B cell (primary cell): Measurements from ENCODE around the gene PISD. TPM values are rescaled to one million over a fixed set of nuclear protein-coding genes. Genes with fewer than 3 reads are reported as not detected.

ENCODE experiments used
- ATAC-seq: fragments of 200-7000 bp; cut with Tn5 transposase; one replicate; pipeline ENCODE4 v1.10.0; 2021; ENCODE audit warnings: low read depth, mild to moderate bottlenecking, moderate number of reproducible peaks, moderate library complexity
- CTCF ChIA-PET: fragments of 350-600 bp; sonication (Branson Sonifier 250); formaldehyde crosslinking; loops from one replicate; lab custom pipeline; 2021; ENCODE audit warnings: antibody characterized with exemption, inconsistent platforms; lab: Charles Lee
- POLR2A ChIA-PET: fragments of 350-600 bp; sonication (Branson Sonifier 250); formaldehyde crosslinking; loops from one replicate; lab custom pipeline; 2021; ENCODE audit warnings: antibody characterized with exemption; lab: Charles Lee
- DNase-seq: peaks from one replicate; pipeline ENCODE4 v3.0.0; 2013
- H2AFZ ChIP-seq: 2 replicates; pipeline ENCODE4 v1.6.1; 2012; ENCODE audit warnings: mild to moderate bottlenecking, low read depth, low read length; ENCODE audit not compliant: insufficient read depth, poor library complexity, severe bottlenecking
- H3K27ac ChIP-seq, 2 donors: 1 replicate in 1 of 2; 2 replicates in 1 of 2; pipeline ENCODE4 v1.5.1; 2012 to 2013; ENCODE audit warnings: low read length in 2 of 2, mild to moderate bottlenecking in 2 of 2, moderate library complexity in 1 of 2
- H3K27me3 ChIP-seq, 4 experiments: fragments of 200-600 bp in 1 of 4; sonication (generic) in 1 of 4; replicated peaks in 1 of 4; 1 replicate in 2 of 4; 2 replicates in 2 of 4; pipeline versions ENCODE4 v1.6.1 to v1.7.0; 2013 to 2016; ENCODE audit warnings: low read length in 3 of 4, mild to moderate bottlenecking in 2 of 4, mixed read lengths in 1 of 4, moderate library complexity in 1 of 4; ENCODE audit not compliant: insufficient read depth in 4 of 4, control insufficient read depth in 3 of 4; ENCODE audit errors: control extremely low read depth in 1 of 4
- H3K36me3 ChIP-seq, 2 experiments: replicated peaks in 1 of 2; 1 replicate in 1 of 2; 2 replicates in 1 of 2; pipeline versions ENCODE4 v1.6.1 to v1.7.1; 2013; ENCODE audit warnings: low read length in 1 of 2; ENCODE audit not compliant: insufficient read depth in 2 of 2, control insufficient read depth in 1 of 2; ENCODE audit errors: control extremely low read depth in 1 of 2, extremely low read depth in 1 of 2
- H3K4me1 ChIP-seq, 2 donors: fragments of 200-600 bp in 1 of 2; sonication (generic) in 1 of 2; 1 replicate in 1 of 2; 2 replicates in 1 of 2; pipeline versions ENCODE4 v1.5.1 to v1.6.1; 2013 to 2017; ENCODE audit warnings: low read length in 2 of 2; ENCODE audit not compliant: control insufficient read depth in 2 of 2, insufficient read depth in 2 of 2
- H3K4me2 ChIP-seq: replicated peaks from 2 replicates; pipeline ENCODE3; 2012; ENCODE audit warnings: mild to moderate bottlenecking, low read depth, low read length; ENCODE audit not compliant: poor library complexity, severe bottlenecking
- H3K4me3 ChIP-seq, 5 experiments: fragments of 200-600 bp in 1 of 5; sonication (generic) in 1 of 5; 1 replicate in 3 of 5; 2 replicates in 2 of 5; pipeline versions ENCODE4 v1.5.1 to v1.7.0; 2011 to 2016; ENCODE audit warnings: low read length in 4 of 5, mild to moderate bottlenecking in 4 of 5, low read depth in 2 of 5, control low read depth in 1 of 5, moderate library complexity in 1 of 5; ENCODE audit not compliant: insufficient read depth in 1 of 5; ENCODE audit errors: control extremely low read depth in 1 of 5, extremely low read depth in 1 of 5
- H3K79me2 ChIP-seq: fragments of 200-600 bp; sonication (generic); one replicate; pipeline ENCODE4 v1.6.0; 2016; ENCODE audit warnings: low read length; ENCODE audit not compliant: control insufficient read depth, insufficient read depth
- H3K9ac ChIP-seq: fragments of 200-600 bp; sonication (generic); 2 replicates; pipeline ENCODE4 v1.6.1; 2017; ENCODE audit warnings: mild to moderate bottlenecking, low read length, moderate library complexity
- H3K9me3 ChIP-seq, 3 donors: one replicate each; pipeline versions ENCODE4 v1.6.1 to v1.7.1; 2013; ENCODE audit warnings: low read length in 2 of 3; ENCODE audit not compliant: control insufficient read depth in 2 of 3, insufficient read depth in 1 of 3; ENCODE audit errors: control extremely low read depth in 1 of 3
- H4K20me1 ChIP-seq: 2 replicates; pipeline ENCODE4 v1.6.0; 2012; ENCODE audit warnings: mild to moderate bottlenecking, low read length; ENCODE audit not compliant: insufficient read depth, control insufficient read depth, poor library complexity, severe bottlenecking
- H3K27ac Mint-ChIP-seq: one replicate; pipeline ENCODE4 v1.8.0; 2021; ENCODE audit warnings: mixed read lengths
- H3K27me3 Mint-ChIP-seq: one replicate; pipeline ENCODE4 v1.8.0; 2021; ENCODE audit warnings: mixed read lengths
- H3K4me1 Mint-ChIP-seq: one replicate; pipeline ENCODE4 v1.8.0; 2021; ENCODE audit warnings: mixed read lengths
- H3K4me3 Mint-ChIP-seq: one replicate; pipeline ENCODE4 v1.8.0; 2021; ENCODE audit warnings: mixed read lengths
- H3K9me3 Mint-ChIP-seq: one replicate; pipeline ENCODE4 v1.8.0; 2022; ENCODE audit warnings: mixed read lengths; ENCODE audit not compliant: insufficient read depth
- CTCF ChIP-seq: fragments of 200-600 bp; IDR thresholded peaks from one replicate; pipeline ENCODE4 v1.8.0; 2022; ENCODE audit warnings: antibody characterized with exemption, mild to moderate bottlenecking
- EZH2 ChIP-seq: IDR thresholded peaks from 2 replicates; pipeline ENCODE4 v1.6.1; 2012; ENCODE audit warnings: borderline replicate concordance, low read depth, mild to moderate bottlenecking, moderate library complexity, low read length; ENCODE audit not compliant: insufficient read depth, poor library complexity, severe bottlenecking
- WGBS: methylation state at CpG from one replicate; pipeline ENCODE4 v1.1.5; 2013; ENCODE audit warnings: missing lambda C conversion rate; ENCODE audit not compliant: insufficient coverage; 5-methylcytosine and 5-hydroxymethylcytosine counted together
- intact Hi-C: fragments of 100-400 bp; cut with micrococcal nuclease; formaldehyde crosslinking; loops from one replicate; pipeline ENCODE4 v1.10.0; 2022
- polyA plus RNA-seq: library from polyadenylated mRNA; depleted of rRNA; stranded (reverse); fragments of >200 nt; gene quantifications from 2 replicates; pipeline ENCODE4 v1.2.3, GENCODE V29; 2012
- total RNA-seq, 2 donors: library from RNA; stranded (reverse); fragments of 120-200 nt in 1 of 2; gene quantifications; 1 replicate in 1 of 2; 2 replicates in 1 of 2; pipeline versions ENCODE4 v1.2.3 to v1.2.4, GENCODE V29; 2013 to 2022

The PISD gene
- total and polyA plus RNA-seq, 2 donors (not counting 1 experiment from before 2014, with no cell fraction given), result 35.6 to 52.5 TPM

GRCh38 chr22:31625661-31626426 lies 36.2 kb downstream of the PISD start:
- Mint-ChIP-seq H3K27ac (no peak overlapping the region), H3K27me3 (no peaks in the 10 kb centered on the region), H3K9me3 (no peaks in the 10 kb centered on the region), H3K4me1 (peaks cover 38% of the 10 kb centered on the region), H3K4me3 (no peak overlapping the region)
- no peak overlapping the region for H3K27ac ChIP-seq
- no peak overlapping the region for H2AFZ ChIP-seq
- no peaks in the 10 kb centered on the region for H3K27me3 ChIP-seq
- peaks cover 0 to 30% of the 10 kb centered on the region in 2 experiments for H3K36me3 ChIP-seq
- ATAC-seq, result no peak
- no peaks in the 10 kb centered on the region for H3K9me3 ChIP-seq
- POLR2A ChIA-PET, result no interaction called here
- CTCF ChIA-PET, result no interaction called here
- intact Hi-C loops, result no loop called here
- H3K4me3 ChIP-seq, result no peak overlapping the region
- H3K9ac ChIP-seq, result no peak overlapping the region
- H3K4me2 ChIP-seq, result no peak overlapping the region
- H4K20me1 ChIP-seq, result peaks cover 51% of the 10 kb centered on the region
- DNase-seq, result no peak
- TF ChIP-seq CTCF, result no peak
- TF ChIP-seq EZH2, result no peak
- H3K79me2 ChIP-seq, result peaks cover 71% of the 10 kb centered on the region
- H3K4me1 ChIP-seq, result peaks cover 14 to 38% of the 10 kb centered on the region in 2 donors
- 97% methylated on average over 31 of the region's 31 CpGs for WGBS

GRCh38 chr22:31625257-31625640 lies 36.8 kb downstream of the PISD start:
- no peak overlapping the region for H3K4me2 ChIP-seq
- no peak overlapping the region for H3K9ac ChIP-seq
- CTCF ChIA-PET, result no interaction called here

More at GRCh38 chr22:31625257-31625640, 36.8 kb downstream of the PISD start:
- intact Hi-C loops, result no loop called here
- Mint-ChIP-seq H3K9me3 (no peaks in the 10 kb centered on the region), H3K27ac (peak overlapping the region; percentile 65), H3K4me3 (no peak overlapping the region), H3K27me3 (no peaks in the 10 kb centered on the region), H3K4me1 (peaks cover 35% of the 10 kb centered on the region)
- no peak overlapping the region for H3K27ac ChIP-seq
- 99% methylated on average over 7 of the region's 7 CpGs for WGBS
- peaks cover 0 to 36% of the 10 kb centered on the region in 2 experiments for H3K36me3 ChIP-seq
- H3K4me1 ChIP-seq, result peaks cover 13 to 36% of the 10 kb centered on the region in 2 donors
- peaks cover 71% of the 10 kb centered on the region for H3K79me2 ChIP-seq
- H3K4me3 ChIP-seq, result no peak overlapping the region
- H4K20me1 ChIP-seq, result peaks cover 51% of the 10 kb centered on the region
- no peaks in the 10 kb centered on the region for H3K9me3 ChIP-seq
- ATAC-seq (no peak), DNase-seq (no peak)
- H2AFZ ChIP-seq, result no peak overlapping the region
- no peaks in the 10 kb centered on the region for H3K27me3 ChIP-seq
- TF ChIP-seq CTCF, result no peak
- no peak for TF ChIP-seq EZH2
- POLR2A ChIA-PET, result no interaction called here
